NB4 (cell line): Measurements from ENCODE around the gene CENPX.

ENCODE experiments used
- DNase-seq: peaks from one replicate; pipeline ENCODE4 v3.0.0; 2010; ENCODE audit warnings: low read depth
- H3K4me3 ChIP-seq: one replicate; pipeline ENCODE4 v1.5.1; 2011; ENCODE audit warnings: mild to moderate bottlenecking, low read depth, low read length, moderate library complexity
- MYC ChIP-seq: IDR thresholded peaks from 2 replicates; pipeline ENCODE4 v1.6.1; 2011; ENCODE audit warnings: low read depth, low read length
- POLR2A ChIP-seq: IDR thresholded peaks from 2 replicates; pipeline ENCODE4 v1.6.1; 2011; ENCODE audit warnings: mild to moderate bottlenecking; ENCODE audit not compliant: insufficient read length; ENCODE audit errors: extremely low read depth
- TF ChIP-seq, protein P1 (sequence below): IDR thresholded peaks from one replicate; pipeline ENCODE4 v1.5.1; 2012; ENCODE audit warnings: low read depth, low read length
- TF ChIP-seq, protein P2 (sequence below): IDR thresholded peaks from 2 replicates; pipeline ENCODE4 v1.6.1; 2011; ENCODE audit warnings: low read depth, low read length

CENPX gene

GRCh38 chr17:82022310-82022980 lies at the start of gene CENPX:
Gene CENPX (minus strand): TSS chr17:82022878. CDS start chr17:82022861, 17 bp downstream.
- TF ChIP-seq MYC, result peak; percentile 26; the same call in 1 of the 2 replicates
- TF ChIP-seq, protein P1, sequence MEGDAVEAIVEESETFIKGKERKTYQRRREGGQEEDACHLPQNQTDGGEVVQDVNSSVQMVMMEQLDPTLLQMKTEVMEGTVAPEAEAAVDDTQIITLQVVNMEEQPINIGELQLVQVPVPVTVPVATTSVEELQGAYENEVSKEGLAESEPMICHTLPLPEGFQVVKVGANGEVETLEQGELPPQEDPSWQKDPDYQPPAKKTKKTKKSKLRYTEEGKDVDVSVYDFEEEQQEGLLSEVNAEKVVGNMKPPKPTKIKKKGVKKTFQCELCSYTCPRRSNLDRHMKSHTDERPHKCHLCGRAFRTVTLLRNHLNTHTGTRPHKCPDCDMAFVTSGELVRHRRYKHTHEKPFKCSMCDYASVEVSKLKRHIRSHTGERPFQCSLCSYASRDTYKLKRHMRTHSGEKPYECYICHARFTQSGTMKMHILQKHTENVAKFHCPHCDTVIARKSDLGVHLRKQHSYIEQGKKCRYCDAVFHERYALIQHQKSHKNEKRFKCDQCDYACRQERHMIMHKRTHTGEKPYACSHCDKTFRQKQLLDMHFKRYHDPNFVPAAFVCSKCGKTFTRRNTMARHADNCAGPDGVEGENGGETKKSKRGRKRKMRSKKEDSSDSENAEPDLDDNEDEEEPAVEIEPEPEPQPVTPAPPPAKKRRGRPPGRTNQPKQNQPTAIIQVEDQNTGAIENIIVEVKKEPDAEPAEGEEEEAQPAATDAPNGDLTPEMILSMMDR, result no peak
- peak; percentile 74 for TF ChIP-seq POLR2A
- TF ChIP-seq, protein P2, sequence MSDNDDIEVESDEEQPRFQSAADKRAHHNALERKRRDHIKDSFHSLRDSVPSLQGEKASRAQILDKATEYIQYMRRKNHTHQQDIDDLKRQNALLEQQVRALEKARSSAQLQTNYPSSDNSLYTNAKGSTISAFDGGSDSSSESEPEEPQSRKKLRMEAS, result no peak
- peak within 1 kb of the TSS; percentile 84 for H3K4me3 ChIP-seq
- no peak for DNase-seq

GRCh38 chr17:82070611-82071010 lies 47.9 kb upstream of the CENPX start:
- TF ChIP-seq MYC (no peak), POLR2A (no peak)
- TF ChIP-seq, protein P1, result no peak
- TF ChIP-seq, protein P2, result no peak
- H3K4me3 ChIP-seq, result no peak overlapping the region
- DNase-seq, result no peak

DNA sequence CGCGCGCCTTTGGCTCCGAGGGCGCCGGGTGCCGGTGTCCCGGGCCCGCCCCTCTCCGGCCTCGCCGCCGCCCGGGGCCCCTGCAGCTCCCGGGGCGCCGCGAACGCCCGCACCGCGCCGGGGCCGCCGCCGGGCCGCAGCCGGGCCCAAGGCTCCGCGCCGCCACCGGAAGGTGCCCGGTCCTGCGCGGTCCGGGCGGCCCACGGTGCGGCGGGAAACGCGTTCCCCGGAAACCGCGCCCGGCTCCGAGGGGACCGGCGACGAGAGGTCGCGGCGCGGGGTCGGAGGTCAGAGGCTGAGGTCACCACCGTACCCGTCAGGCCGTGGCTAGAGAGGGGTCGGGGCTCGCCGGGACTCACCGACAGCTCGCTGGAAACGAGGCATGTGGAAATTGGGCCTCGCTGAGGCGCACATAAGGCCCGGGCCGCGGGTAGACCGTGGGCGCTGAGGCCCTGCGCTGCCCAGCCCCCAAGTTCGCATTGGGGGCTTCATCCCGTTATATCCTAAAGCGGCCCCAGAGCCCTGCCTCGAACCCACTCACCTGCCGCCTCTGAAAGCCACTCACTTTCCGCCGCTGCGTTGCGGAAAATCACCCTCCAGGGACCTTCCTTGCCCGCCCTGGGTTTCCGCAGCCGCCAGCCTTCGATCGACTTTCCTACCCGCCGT lies 43.1 kb upstream of the CENPX start, which contains the start of gene DUS1L:
Gene DUS1L (minus strand): TSS at position 167 of the 666 bp plus-strand sequence. CDS start 745 bp downstream, outside the sequence.
- H3K4me3 ChIP-seq, result peak within 1 kb of the TSS; percentile 67
- peak; percentile 73 for DNase-seq

GRCh38 chr17:82065193-82065637 lies 42.5 kb upstream of the CENPX start:
- DNase-seq, result no peak

More for the DNA sequence above, 43.1 kb upstream of the CENPX start, which contains the start of gene DUS1L:
- TF ChIP-seq MYC, result peak; percentile 56; the same call in 1 of the 2 replicates
- peak; percentile 40 for TF ChIP-seq POLR2A
- TF ChIP-seq, protein P1, result no peak
- TF ChIP-seq, protein P2, result peak; percentile 32; the same call in 1 of the 2 replicates

DNA sequence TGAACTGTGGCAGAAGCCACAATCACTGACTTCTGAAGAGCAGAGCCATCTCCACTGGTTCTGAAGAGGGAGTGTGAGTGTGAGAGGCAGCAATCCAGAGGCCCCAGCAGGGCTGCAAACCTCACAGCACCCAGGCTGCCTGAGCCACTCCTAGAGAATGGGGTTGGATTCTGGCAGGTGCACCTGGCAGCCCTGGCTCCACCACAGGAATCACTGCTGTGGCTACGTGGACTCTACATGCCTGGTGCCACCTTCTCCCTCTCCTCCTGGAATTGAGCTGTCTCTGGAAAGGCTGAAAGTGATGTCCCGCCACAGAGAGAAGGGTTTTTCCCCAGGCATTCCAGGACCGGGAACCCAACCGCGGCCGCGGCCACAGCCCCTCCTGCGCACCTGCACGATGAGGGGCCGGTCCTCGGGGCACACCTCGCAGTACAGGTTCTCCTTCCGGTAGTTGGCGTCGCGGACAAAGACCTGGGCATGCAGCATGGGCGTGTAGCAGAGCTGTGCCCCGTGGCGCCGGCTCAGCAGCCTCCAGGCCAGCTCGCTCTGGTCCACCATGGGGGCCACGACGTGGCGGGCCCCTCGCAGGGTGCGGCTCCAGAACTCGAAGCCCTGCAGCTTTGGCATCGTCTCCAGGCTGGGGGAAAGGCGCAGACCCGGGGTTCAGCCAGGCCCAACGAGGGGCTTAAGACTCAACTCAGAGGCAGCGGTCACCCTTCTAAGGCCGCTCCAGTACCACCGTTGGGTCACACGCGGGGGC lies 41.9 kb upstream of the CENPX start:
- no peak for DNase-seq
- TF ChIP-seq, protein P2, result no peak
- no peak for TF ChIP-seq MYC
- peak overlapping the region; percentile 67 for H3K4me3 ChIP-seq

More at GRCh38 chr17:82065193-82065637, 42.5 kb upstream of the CENPX start:
- H3K4me3 ChIP-seq, result peak overlapping the region; percentile 67
- TF ChIP-seq, protein P1, result no peak
- TF ChIP-seq, protein P2, result no peak
- TF ChIP-seq MYC, result no peak
- TF ChIP-seq POLR2A, result no peak
